ENCODE results near the gene ODAD4. TPM values are rescaled to one million over a fixed set of nuclear protein-coding genes. Genes with fewer than 3 reads are reported as not detected.
A peak's percentile ranks its signal among the peaks of the same experiment; 100 is the strongest.
"Not testable (repeated sequence)": the region's sequence is repeated elsewhere in the genome, so short reads cannot be mapped to it uniquely, and the experiment has no call there.

ODAD4 gene
- total RNA-seq, 6 experiments from 2014 or later = 0.74 to 1.8 (median 0.97) TPM

- Mint-ChIP-seq H3K36me3 (ENCODE audit: low read depth) (no peaks in the 10 kb centered on the region), H3K4me3 (peak overlapping the region; percentile 95), H3K9me3 (no peaks in the 10 kb centered on the region), H3K27me3 (ENCODE audit: insufficient read depth) (no peaks in the 10 kb centered on the region; the same call in none of the 2 replicates), H3K27ac (peak overlapping the region; percentile 99), H3K4me1 (ENCODE audit: low read depth) (peaks cover 22% of the 10 kb centered on the region)
- TF ChIP-seq CTCF (IDR thresholded peaks at IDR 0.05) = no peak
- no peak for DNase-seq
Measured at GRCh38 chr17:41928693-41929251, 1.6 kb upstream of the ODAD4 start.

GRCh38 chr17:41930833-41931156 lies 378 bp downstream of the ODAD4 start:
- peak overlapping the region; percentile 99 for H3K27ac Mint-ChIP-seq
- H3K4me1 Mint-ChIP-seq (ENCODE audit: low read depth) = peaks cover 22% of the 10 kb centered on the region
- not testable (repeated sequence) for H3K9me3 Mint-ChIP-seq; H3K36me3 Mint-ChIP-seq (ENCODE audit: low read depth); DNase-seq; H3K27me3 Mint-ChIP-seq (ENCODE audit: insufficient read depth)
- H3K4me3 Mint-ChIP-seq = peak overlapping the region; percentile 95

- H3K4me3 Mint-ChIP-seq; H3K9me3 Mint-ChIP-seq; H3K27ac Mint-ChIP-seq; DNase-seq; H3K36me3 Mint-ChIP-seq (ENCODE audit: low read depth); H3K27me3 Mint-ChIP-seq (ENCODE audit: insufficient read depth): not testable (repeated sequence)
- peaks cover 22% of the 10 kb centered on the region for H3K4me1 Mint-ChIP-seq (ENCODE audit: low read depth)
Measured at GRCh38 chr17:41931715-41932114, 1.3 kb downstream of the ODAD4 start.

GRCh38 chr17:41932816-41933389 lies 2.5 kb downstream of the ODAD4 start:
- no peak for DNase-seq
- Mint-ChIP-seq H3K36me3 (ENCODE audit: low read depth) (no peaks in the 10 kb centered on the region), H3K9me3 (no peaks in the 10 kb centered on the region), H3K27me3 (ENCODE audit: insufficient read depth) (no peaks in the 10 kb centered on the region; the same call in none of the 2 replicates), H3K4me1 (ENCODE audit: low read depth) (peaks cover 22% of the 10 kb centered on the region), H3K4me3 (no peak overlapping the region), H3K27ac (no peak overlapping the region)
- no peak for TF ChIP-seq CTCF (IDR thresholded peaks at IDR 0.05)

- TF ChIP-seq CTCF (IDR thresholded peaks at IDR 0.05) = no peak
- no peak overlapping the region for H3K27ac Mint-ChIP-seq
- no peak for DNase-seq
- peaks cover 3% of the 10 kb centered on the region for H3K27me3 Mint-ChIP-seq (ENCODE audit: insufficient read depth)
- no peaks in the 10 kb centered on the region for H3K36me3 Mint-ChIP-seq (ENCODE audit: low read depth)
- peaks cover 2% of the 10 kb centered on the region for H3K4me1 Mint-ChIP-seq (ENCODE audit: low read depth)
- H3K4me3 Mint-ChIP-seq = no peak overlapping the region
- no peaks in the 10 kb centered on the region for H3K9me3 Mint-ChIP-seq
Measured at GRCh38 chr17:41935641-41936040, 5.2 kb downstream of the ODAD4 start.

- no peak overlapping the region for H3K4me3 Mint-ChIP-seq
- TF ChIP-seq CTCF (IDR thresholded peaks at IDR 0.05) = no peak
- peaks cover 6% of the 10 kb centered on the region for H3K27me3 Mint-ChIP-seq (ENCODE audit: insufficient read depth)
Measured at GRCh38 chr17:41937970-41938954, 7.8 kb downstream of the ODAD4 start.

More at GRCh38 chr17:41937970-41938954, 7.8 kb downstream of the ODAD4 start:
- H3K9me3 Mint-ChIP-seq = no peaks in the 10 kb centered on the region
- no peak for DNase-seq
- H3K27ac Mint-ChIP-seq = no peak overlapping the region
- H3K36me3 Mint-ChIP-seq (ENCODE audit: low read depth) = no peaks in the 10 kb centered on the region
- H3K4me1 Mint-ChIP-seq (ENCODE audit: low read depth) = no peaks in the 10 kb centered on the region

Measured in HFFc6 (cell line).